ENCODE results near the gene SOX14.

SOX14 gene

DNA sequence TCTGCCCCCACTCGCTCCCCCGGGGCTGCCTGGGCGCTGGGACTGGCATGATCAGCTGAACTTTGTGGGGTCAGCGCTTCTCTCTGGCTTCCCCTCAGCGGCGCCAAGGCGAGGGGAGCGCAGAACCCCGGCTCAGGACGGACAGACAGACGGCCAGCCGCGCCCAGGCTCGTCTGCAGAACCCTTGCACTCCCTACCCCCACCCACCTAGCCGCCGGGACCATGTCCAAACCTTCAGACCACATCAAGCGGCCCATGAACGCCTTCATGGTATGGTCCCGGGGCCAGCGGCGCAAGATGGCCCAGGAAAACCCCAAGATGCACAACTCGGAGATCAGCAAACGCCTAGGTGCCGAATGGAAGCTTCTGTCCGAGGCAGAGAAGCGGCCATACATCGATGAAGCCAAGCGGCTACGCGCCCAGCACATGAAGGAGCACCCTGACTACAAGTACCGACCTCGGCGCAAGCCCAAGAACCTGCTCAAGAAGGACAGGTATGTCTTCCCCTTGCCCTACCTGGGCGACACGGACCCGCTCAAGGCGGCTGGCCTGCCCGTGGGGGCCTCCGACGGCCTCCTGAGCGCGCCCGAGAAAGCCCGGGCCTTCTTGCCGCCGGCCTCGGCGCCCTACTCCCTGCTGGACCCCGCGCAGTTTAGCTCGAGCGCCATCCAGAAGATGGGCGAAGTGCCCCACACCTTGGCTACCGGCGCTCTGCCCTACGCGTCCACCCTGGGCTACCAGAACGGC, 621 bp downstream of the SOX14 start:
- no peak for DNase-seq (ENCODE audit: low read depth)
- no peak overlapping the region for H3K4me3 ChIP-seq (ENCODE audit: control insufficient read depth, low read depth, low read length)

DNA sequence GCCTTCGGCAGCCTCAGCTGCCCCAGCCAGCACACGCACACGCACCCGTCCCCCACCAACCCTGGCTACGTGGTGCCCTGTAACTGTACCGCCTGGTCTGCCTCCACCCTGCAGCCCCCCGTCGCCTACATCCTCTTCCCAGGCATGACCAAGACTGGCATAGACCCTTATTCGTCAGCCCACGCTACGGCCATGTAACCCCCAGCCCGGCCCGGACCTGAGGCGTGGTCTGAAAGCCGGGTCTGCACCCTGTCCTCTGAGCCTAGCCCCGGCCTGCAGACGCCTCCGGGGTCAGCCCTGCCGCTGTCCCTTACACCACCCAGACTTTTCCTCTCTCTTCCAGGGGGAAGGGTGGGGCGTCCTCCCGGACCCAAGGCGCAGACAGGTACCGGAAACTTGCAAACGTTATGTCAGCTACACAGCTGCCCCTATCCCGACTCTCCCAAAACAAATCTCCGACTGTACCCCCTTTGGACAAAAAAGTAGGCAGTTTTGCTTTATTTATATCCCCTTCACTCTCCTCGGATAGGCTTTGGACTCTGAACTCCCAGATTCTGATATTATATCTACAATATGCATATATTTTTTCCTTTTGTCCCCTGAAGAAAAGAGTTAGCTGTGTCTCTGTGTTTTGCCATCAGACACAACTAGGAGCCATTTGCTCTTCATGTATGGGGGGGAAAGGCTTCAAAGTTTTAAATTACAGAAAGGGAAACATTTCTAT, 1.4 kb downstream of the SOX14 start:
- no peak for DNase-seq (ENCODE audit: low read depth)
- TF ChIP-seq, protein P1, sequence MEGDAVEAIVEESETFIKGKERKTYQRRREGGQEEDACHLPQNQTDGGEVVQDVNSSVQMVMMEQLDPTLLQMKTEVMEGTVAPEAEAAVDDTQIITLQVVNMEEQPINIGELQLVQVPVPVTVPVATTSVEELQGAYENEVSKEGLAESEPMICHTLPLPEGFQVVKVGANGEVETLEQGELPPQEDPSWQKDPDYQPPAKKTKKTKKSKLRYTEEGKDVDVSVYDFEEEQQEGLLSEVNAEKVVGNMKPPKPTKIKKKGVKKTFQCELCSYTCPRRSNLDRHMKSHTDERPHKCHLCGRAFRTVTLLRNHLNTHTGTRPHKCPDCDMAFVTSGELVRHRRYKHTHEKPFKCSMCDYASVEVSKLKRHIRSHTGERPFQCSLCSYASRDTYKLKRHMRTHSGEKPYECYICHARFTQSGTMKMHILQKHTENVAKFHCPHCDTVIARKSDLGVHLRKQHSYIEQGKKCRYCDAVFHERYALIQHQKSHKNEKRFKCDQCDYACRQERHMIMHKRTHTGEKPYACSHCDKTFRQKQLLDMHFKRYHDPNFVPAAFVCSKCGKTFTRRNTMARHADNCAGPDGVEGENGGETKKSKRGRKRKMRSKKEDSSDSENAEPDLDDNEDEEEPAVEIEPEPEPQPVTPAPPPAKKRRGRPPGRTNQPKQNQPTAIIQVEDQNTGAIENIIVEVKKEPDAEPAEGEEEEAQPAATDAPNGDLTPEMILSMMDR (conservative IDR thresholded peaks at IDR 0.05; ENCODE audit: control insufficient read depth, insufficient read depth, low read depth, low read length), result no peak
- H3K4me3 ChIP-seq (ENCODE audit: control insufficient read depth, low read depth, low read length), result no peak overlapping the region

More for the DNA sequence above, 621 bp downstream of the SOX14 start:
- TF ChIP-seq, protein P1 (conservative IDR thresholded peaks at IDR 0.05; ENCODE audit: control insufficient read depth, insufficient read depth, low read depth, low read length), result no peak

DNA sequence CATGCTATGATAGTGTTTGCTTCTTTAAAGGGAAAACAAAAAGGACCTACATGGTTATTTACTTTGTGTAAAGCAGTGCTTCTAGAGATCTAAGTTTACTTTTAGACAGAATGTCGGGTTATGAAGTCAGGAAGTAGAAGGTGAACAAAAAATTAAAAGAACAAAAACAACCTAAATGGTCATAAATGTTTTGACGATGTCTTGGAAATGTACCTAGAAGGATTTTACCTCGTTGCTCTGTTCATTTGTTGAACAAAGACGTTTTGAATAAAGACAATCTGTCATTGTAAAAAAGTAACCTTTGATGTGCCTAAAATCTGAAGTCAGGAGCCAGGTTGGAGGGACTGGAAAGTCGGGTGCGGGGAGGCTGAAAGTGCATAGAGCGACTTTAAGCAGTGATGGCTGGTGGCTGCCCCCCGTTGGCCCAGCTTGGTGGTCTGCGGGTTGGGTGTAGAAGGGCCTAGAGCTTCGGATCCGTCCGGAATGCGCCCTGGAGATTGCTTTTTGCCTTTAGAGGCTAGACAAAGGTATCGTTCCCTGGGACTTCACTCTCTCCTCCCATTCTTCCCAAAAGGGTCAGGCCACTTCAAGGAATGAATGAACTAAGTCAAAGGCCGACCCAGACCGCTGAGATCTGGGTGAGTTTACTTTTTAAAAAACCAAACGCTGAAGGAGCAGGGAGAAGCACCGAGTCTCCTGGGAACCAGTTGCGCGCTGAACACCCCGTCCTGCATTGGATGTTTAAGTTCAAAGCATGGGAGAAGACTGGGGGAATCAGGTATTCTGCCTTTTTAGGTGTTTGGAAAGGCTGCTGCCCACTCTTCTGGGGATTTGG, 2.1 kb downstream of the SOX14 start:
- H3K4me3 ChIP-seq (ENCODE audit: control insufficient read depth, low read depth, low read length), result no peak overlapping the region
- TF ChIP-seq, protein P1 (conservative IDR thresholded peaks at IDR 0.05; ENCODE audit: control insufficient read depth, insufficient read depth, low read depth, low read length), result no peak
- DNase-seq (ENCODE audit: low read depth), result no peak

DNA sequence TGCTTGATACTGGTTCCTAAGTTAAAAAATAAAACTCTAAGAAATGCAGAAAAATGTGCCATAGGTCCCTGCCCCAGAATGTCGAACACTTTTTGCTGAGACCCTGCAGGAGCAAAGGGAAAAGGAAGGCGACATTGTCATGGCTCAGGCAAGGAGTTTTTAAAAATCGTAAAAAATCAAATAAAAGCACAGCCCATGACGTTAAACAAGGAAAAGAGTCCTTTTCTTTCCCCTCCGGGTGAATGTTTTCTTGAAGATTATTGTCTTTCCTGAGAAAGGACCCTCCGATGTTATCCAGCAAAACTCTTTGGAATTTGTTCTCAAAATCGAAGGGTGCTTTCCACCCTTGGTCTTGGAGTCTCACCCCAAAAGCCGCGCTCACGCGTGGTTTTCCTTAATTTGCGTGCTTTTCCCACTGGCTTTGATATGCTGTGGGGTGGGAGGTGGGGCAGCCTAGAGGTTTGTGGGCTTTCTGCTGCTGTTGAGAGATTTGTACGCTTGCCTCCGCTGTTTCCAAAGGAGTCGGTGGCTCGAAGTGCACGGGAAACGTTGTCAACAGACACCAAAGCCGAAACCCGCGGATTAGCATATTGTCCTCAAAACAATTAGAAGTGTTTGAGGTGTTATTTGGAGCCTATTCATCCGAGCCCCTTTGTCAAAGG, 2.9 kb downstream of the SOX14 start:
- no peak overlapping the region for H3K4me3 ChIP-seq (ENCODE audit: control insufficient read depth, low read depth, low read length)
- no peak for DNase-seq (ENCODE audit: low read depth)
- TF ChIP-seq, protein P1 (conservative IDR thresholded peaks at IDR 0.05; ENCODE audit: control insufficient read depth, insufficient read depth, low read depth, low read length), result no peak

DNA sequence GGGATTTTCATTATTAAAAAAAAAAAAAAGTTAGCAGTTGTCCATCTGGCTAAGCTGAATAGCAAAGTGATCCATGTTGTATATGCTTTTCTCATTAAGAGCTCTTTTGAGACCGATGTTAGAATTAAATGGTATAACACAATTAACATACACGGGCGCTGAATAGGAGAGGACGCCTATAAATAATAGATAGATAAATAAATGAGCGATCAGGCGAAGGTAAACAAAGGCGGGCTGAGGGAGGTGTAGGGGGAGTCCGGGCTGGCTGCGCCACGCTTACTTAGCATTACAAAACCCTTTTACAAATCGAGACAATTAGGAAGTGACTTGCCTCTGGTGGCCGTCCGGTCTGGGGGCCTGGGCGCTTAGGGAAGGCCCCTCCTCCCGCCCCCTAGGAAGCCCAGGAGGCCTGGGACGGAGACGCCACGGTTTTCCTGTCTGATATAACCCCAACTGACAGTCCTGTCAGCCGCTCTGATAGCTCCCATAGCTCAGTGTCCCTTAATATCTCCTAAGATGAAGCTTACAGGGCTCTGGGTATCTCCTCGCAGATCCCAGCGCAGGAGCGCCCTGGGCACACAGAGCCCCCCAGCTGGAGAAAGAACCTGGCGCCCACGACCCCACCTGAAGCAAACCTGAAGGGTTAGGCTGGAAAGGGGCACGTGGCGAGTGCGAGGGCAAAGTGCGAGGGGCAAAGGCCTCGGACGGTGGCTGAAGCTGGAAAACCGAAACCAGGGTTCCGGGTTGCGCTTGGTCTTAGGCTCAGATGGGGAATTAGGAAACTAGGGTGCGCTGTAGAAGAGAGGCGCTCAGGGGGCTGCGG, 3.6 kb downstream of the SOX14 start:
- no peak for DNase-seq (ENCODE audit: low read depth)
- no peak overlapping the region for H3K4me3 ChIP-seq (ENCODE audit: control insufficient read depth, low read depth, low read length)
- TF ChIP-seq, protein P1 (conservative IDR thresholded peaks at IDR 0.05; ENCODE audit: control insufficient read depth, insufficient read depth, low read depth, low read length), result no peak

Measured in fibroblast of mammary gland (primary cell).